HG03095 (cell line): ENCODE measurements around the gene OPN5.
"Not testable (repeated sequence)": the region's sequence is repeated elsewhere in the genome, so short reads cannot be mapped to it uniquely, and the experiment has no call there.

Experiments used
- ATAC-seq: cut with Tn5 transposase; IDR thresholded peaks from one replicate; pipeline ENCODE4 v1.9.1; 2021; ENCODE audit warnings: moderate library complexity; ENCODE audit not compliant: unreplicated experiment

The OPN5 gene

GRCh38 chr6:47781732-47782131, at the start of gene OPN5:
OPN5 (plus strand) TSS chr6:47782032; CDS start chr6:47782067, 35 bp downstream.
- ATAC-seq: no peak

- ATAC-seq: peak; percentile 71
These were observed 47.8 kb upstream of the OPN5 start for GRCh38 chr6:47733879-47734558.

- ATAC-seq: no peak
These were observed 46.9 kb upstream of the OPN5 start for GRCh38 chr6:47734831-47735481.

GRCh38 chr6:47736083-47736700, 45.6 kb upstream of the OPN5 start:
- ATAC-seq: no peak

GRCh38 chr6:47737406-47737805, 44.4 kb upstream of the OPN5 start:
- no peak for ATAC-seq

GRCh38 chr6:47740714-47741113, 41.1 kb upstream of the OPN5 start:
- ATAC-seq: no peak

- ATAC-seq: no peak
These were observed 40.0 kb upstream of the OPN5 start for GRCh38 chr6:47741807-47742206.

- ATAC-seq: no peak
These were observed 38.1 kb upstream of the OPN5 start for GRCh38 chr6:47743744-47744143.

GRCh38 chr6:47745269-47745668, 36.6 kb upstream of the OPN5 start:
- ATAC-seq: not testable (repeated sequence)

GRCh38 chr6:47749757-47750156, 32.1 kb upstream of the OPN5 start:
- ATAC-seq: no peak

- no peak for ATAC-seq
These were observed 29.0 kb upstream of the OPN5 start for GRCh38 chr6:47752801-47753200.

- no peak for ATAC-seq
These were observed 22.5 kb upstream of the OPN5 start for GRCh38 chr6:47759364-47759763.

GRCh38 chr6:47762502-47762901, 19.3 kb upstream of the OPN5 start:
- no peak for ATAC-seq

- ATAC-seq: no peak
These were observed 15.4 kb upstream of the OPN5 start for GRCh38 chr6:47766445-47766844.

- no peak for ATAC-seq
These were observed 14.7 kb upstream of the OPN5 start for GRCh38 chr6:47767102-47767501.

- no peak for ATAC-seq
These were observed 11.8 kb upstream of the OPN5 start for GRCh38 chr6:47769982-47770381.

GRCh38 chr6:47772359-47772758, 9.5 kb upstream of the OPN5 start:
- no peak for ATAC-seq

- no peak for ATAC-seq
These were observed 8.8 kb upstream of the OPN5 start for GRCh38 chr6:47773005-47773404.

GRCh38 chr6:47780510-47781356, 1.1 kb upstream of the OPN5 start:
- ATAC-seq: peak; percentile 75

GRCh38 chr6:47785182-47785581, 3.4 kb downstream of the OPN5 start:
- ATAC-seq: no peak
